Gastrocnemius medialis (tissue), 4 donors: ENCODE results near the gene ZNHIT1. TPM values are rescaled to one million over a fixed set of nuclear protein-coding genes. Genes with fewer than 3 reads are reported as not detected.

Experiments
- ATAC-seq, 2 donors: fragments of 150-250 bp; one replicate each; pipeline ENCODE4 v1.9.1; 2016
- DNase-seq, 2 donors: peaks; one replicate each; pipeline ENCODE4 v3.0.0-alpha.2; 2019
- H3K27ac ChIP-seq, 4 donors: fragments of 200-600 bp; sonication (generic); 1 replicate in 1 of 4; 2 replicates in 3 of 4; pipeline ENCODE4 v1.5.1; 2016 to 2018; ENCODE audit warnings: mild to moderate bottlenecking in 2 of 4, moderate library complexity in 1 of 4
- H3K27me3 ChIP-seq, 3 donors: fragments of 200-600 bp; sonication (generic) in 2 of 3; 1 replicate in 1 of 3; 2 replicates in 2 of 3; pipeline versions ENCODE4 v1.5.1 to v1.6.0; 2016 to 2019; ENCODE audit warnings: mild to moderate bottlenecking in 1 of 3, moderate library complexity in 1 of 3
- H3K36me3 ChIP-seq, 2 donors: fragments of 200-600 bp; sonication (generic) in 1 of 2; one replicate each; pipeline ENCODE4 v1.5.1; 2017 to 2018
- H3K4me1 ChIP-seq, 2 donors: fragments of 200-600 bp; sonication (generic) in 1 of 2; one replicate each; pipeline ENCODE4 v1.5.1; 2016 to 2017; ENCODE audit warnings: mild to moderate bottlenecking in 2 of 2
- H3K4me3 ChIP-seq, 4 donors: fragments of 200-600 bp; sonication (generic) in 3 of 4; 1 replicate in 1 of 4; 2 replicates in 3 of 4; pipeline ENCODE4 v1.5.1; 2016 to 2019; ENCODE audit warnings: mild to moderate bottlenecking in 2 of 4
- H3K9me3 ChIP-seq, 3 donors: fragments of 200-600 bp; sonication (generic) in 2 of 3; 1 replicate in 1 of 3; 2 replicates in 2 of 3; pipeline ENCODE4 v1.5.1; 2016 to 2019
- CTCF ChIP-seq, 5 experiments: fragments of 450-650 bp in 3 of 5; fragments of 200-600 bp in 2 of 5; sonication (generic) in 2 of 5; IDR thresholded peaks in 4 of 5; conservative IDR thresholded peaks in 1 of 5; 1 replicate in 4 of 5; 2 replicates in 1 of 5; pipeline ENCODE4 v1.5.1; 2016 to 2019; ENCODE audit warnings: antibody characterized with exemption in 5 of 5, mild to moderate bottlenecking in 3 of 5, moderate library complexity in 3 of 5
- POLR2A ChIP-seq, 2 donors: fragments of 450-650 bp; IDR thresholded peaks; one replicate each; pipeline ENCODE4 v1.6.1; 2017; ENCODE audit warnings: antibody characterized with exemption in 2 of 2, mild to moderate bottlenecking in 2 of 2, moderate library complexity in 2 of 2
- in situ Hi-C, 4 donors: fragments of 200-750 bp; cut with MboI; loops; one replicate each; pipeline versions ENCODE4 v1.15.0 to v1.8.0; 2017; ENCODE audit warnings: low sequenced_read_pairs in 4 of 4
- intact Hi-C: fragments of 100-400 bp; cut with DNase I; formaldehyde crosslinking; loops from one replicate; pipeline ENCODE4 v1.15.1; 2023; ENCODE audit warnings: low total_unique reads
- total RNA-seq, 4 donors: library from RNA; depleted of rRNA; stranded (reverse); fragments of >200 nt; gene quantifications; one replicate each; pipeline versions ENCODE4 v1.1.0 to v1.2.3, GENCODE V29; 2016

Gene ZNHIT1
- total RNA-seq, 4 donors from 2014 or later = 66.7 to 83.9 (median 71.9) TPM

DNA sequence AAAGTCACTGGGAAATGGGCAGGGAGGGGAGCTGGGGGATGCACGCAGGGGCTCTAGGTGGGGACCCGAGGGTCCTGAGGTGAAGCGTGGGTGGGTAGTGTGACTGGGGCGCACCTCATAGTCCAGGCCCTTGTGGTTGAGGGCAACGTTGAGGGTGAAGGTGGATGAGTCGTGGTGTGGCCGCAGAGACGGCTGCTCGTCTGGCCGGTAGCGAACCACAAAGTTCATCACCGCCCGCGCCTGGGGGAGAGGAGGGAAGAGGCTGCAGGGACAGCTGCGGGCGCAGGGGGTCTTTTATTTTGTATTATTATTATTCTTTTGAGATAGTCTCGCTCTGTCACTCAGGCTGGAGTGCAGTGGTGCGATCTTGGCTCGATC is 11.3 kb upstream of the ZNHIT1 start:
- H3K36me3 ChIP-seq = peaks cover 0 to 31% of the 10 kb centered on the region in 2 donors
- no peak for DNase-seq
- no peaks in the 10 kb centered on the region for H3K9me3 ChIP-seq
- TF ChIP-seq CTCF (IDR thresholded peaks at IDR 0.05 in 4 of 5, conservative IDR thresholded peaks at IDR 0.05 in 1 of 5) (no peak), POLR2A (IDR thresholded peaks at IDR 0.05) (no peak)
- H3K27me3 ChIP-seq = peaks cover 18 to 20% (median 18%) of the 10 kb centered on the region in 3 donors
- intact Hi-C loops (no loop called here), in situ Hi-C loops (no loop called here)
- H3K4me3 ChIP-seq = no peak overlapping the region
- H3K27ac ChIP-seq = no peak overlapping the region
- peaks cover 0 to 5% of the 10 kb centered on the region in 2 donors for H3K4me1 ChIP-seq
- no peak for ATAC-seq

- H3K9me3 ChIP-seq = no peaks in the 10 kb centered on the region
- ATAC-seq (no peak), DNase-seq (no peak)
- no peak for TF ChIP-seq POLR2A (IDR thresholded peaks at IDR 0.05)
- no peak for TF ChIP-seq CTCF (IDR thresholded peaks at IDR 0.05 in 4 of 5, conservative IDR thresholded peaks at IDR 0.05 in 1 of 5)
- H3K4me3 ChIP-seq = no peak overlapping the region
- H3K36me3 ChIP-seq = peaks cover 0 to 39% of the 10 kb centered on the region in 2 donors
- H3K4me1 ChIP-seq = no peaks in the 10 kb centered on the region
- in situ Hi-C loops (no loop called here), intact Hi-C loops (no loop called here)
- H3K27ac ChIP-seq = no peak overlapping the region
- peaks cover 10 to 12% (median 10%) of the 10 kb centered on the region in 3 donors for H3K27me3 ChIP-seq
These were observed 10.5 kb upstream of the ZNHIT1 start for GRCh38 chr7:101207459-101207858.

- in situ Hi-C loops = no loop called here
These were observed 9.2 kb upstream of the ZNHIT1 start for GRCh38 chr7:101208794-101209193.

DNA sequence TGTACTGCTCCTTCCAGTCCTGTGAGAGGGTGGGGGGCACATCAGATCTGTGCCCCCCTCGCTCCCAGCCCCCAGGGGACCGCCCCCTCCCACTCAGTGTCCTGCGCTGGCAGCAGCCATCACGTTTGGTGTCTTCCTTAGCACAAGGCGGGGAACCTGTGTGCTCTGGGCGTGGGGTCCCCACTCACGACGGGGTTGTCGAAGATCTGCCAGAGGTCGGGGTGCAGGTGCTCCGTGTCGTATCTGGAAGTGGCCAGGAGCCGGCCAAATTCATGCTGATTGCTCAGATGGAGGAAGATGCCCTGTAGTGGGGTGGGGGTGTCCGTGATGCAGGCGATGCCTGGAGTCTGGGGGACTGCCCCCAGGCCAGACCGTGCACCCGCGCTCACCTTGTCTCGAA is 7.8 kb upstream of the ZNHIT1 start:
- in situ Hi-C loops (no loop called here), intact Hi-C loops (no loop called here)
- H3K4me1 ChIP-seq = no peaks in the 10 kb centered on the region
- TF ChIP-seq POLR2A (IDR thresholded peaks at IDR 0.05) = no peak
- TF ChIP-seq CTCF (IDR thresholded peaks at IDR 0.05 in 4 of 5, conservative IDR thresholded peaks at IDR 0.05 in 1 of 5) = no peak
- H3K36me3 ChIP-seq = peaks cover 0 to 56% of the 10 kb centered on the region in 2 donors
- H3K9me3 ChIP-seq = no peaks in the 10 kb centered on the region
- H3K4me3 ChIP-seq = no peak overlapping the region
- no peak for ATAC-seq
- no peak for DNase-seq
- H3K27me3 ChIP-seq = no peaks in the 10 kb centered on the region
- H3K27ac ChIP-seq = no peak overlapping the region

More at GRCh38 chr7:101208794-101209193, 9.2 kb upstream of the ZNHIT1 start:
- intact Hi-C loops = no loop called here
- peaks cover 0 to 3% (median 0%) of the 10 kb centered on the region in 3 donors for H3K27me3 ChIP-seq
- H3K4me3 ChIP-seq = no peak overlapping the region
- TF ChIP-seq CTCF (IDR thresholded peaks at IDR 0.05 in 4 of 5, conservative IDR thresholded peaks at IDR 0.05 in 1 of 5) = no peak
- TF ChIP-seq POLR2A (IDR thresholded peaks at IDR 0.05) = no peak
- H3K27ac ChIP-seq = no peak overlapping the region
- peaks cover 0 to 43% of the 10 kb centered on the region in 2 donors for H3K36me3 ChIP-seq
- ATAC-seq (no peak), DNase-seq (no peak)
- H3K9me3 ChIP-seq = no peaks in the 10 kb centered on the region
- no peaks in the 10 kb centered on the region for H3K4me1 ChIP-seq

GRCh38 chr7:101211501-101211900 is 6.5 kb upstream of the ZNHIT1 start:
- H3K36me3 ChIP-seq = peaks cover 0 to 64% of the 10 kb centered on the region in 2 donors
- DNase-seq = no peak
- H3K4me1 ChIP-seq = peaks cover 4% of the 10 kb centered on the region in 2 donors
- intact Hi-C loops = no loop called here
- TF ChIP-seq CTCF (IDR thresholded peaks at IDR 0.05 in 4 of 5, conservative IDR thresholded peaks at IDR 0.05 in 1 of 5) (no peak), POLR2A (IDR thresholded peaks at IDR 0.05) (no peak)
- no peaks in the 10 kb centered on the region for H3K9me3 ChIP-seq
- in situ Hi-C loops = no loop called here
- no peaks in the 10 kb centered on the region for H3K27me3 ChIP-seq
- no peak overlapping the region for H3K27ac ChIP-seq
- no peak for ATAC-seq
- H3K4me3 ChIP-seq = no peak overlapping the region
